Stimulated activated memory B cell treated with anti-CD40 and anti-IgM and Interleukin-4, amounts not matched to agents 10 μg/mL and 1 μg/mL and 100 μg/mL, for 72 hours (primary cell): ENCODE results near the gene NMT1.
A peak's percentile ranks its signal among the peaks of the same experiment; 100 is the strongest.
"Not testable (repeated sequence)": the region's sequence is repeated elsewhere in the genome, so short reads cannot be mapped to it uniquely, and the experiment has no call there.

ENCODE experiments used
- ATAC-seq: fragments of 150-1000 bp; cut with Tn5 transposase; 2 replicates; pipeline ENCODE4 v1.10.0; 2021
- H3K27ac Mint-ChIP-seq: one replicate; pipeline ENCODE4 v1.8.0; 2022; ENCODE audit warnings: mild to moderate bottlenecking, mixed read lengths
- H3K27me3 Mint-ChIP-seq: one replicate; pipeline ENCODE4 v1.8.0; 2022; ENCODE audit warnings: mixed read lengths
- H3K36me3 Mint-ChIP-seq: one replicate; pipeline ENCODE4 v1.8.0; 2022; ENCODE audit warnings: mixed read lengths
- H3K4me1 Mint-ChIP-seq: one replicate; pipeline ENCODE4 v1.8.0; 2022; ENCODE audit warnings: mixed read lengths
- H3K4me3 Mint-ChIP-seq: one replicate; pipeline ENCODE4 v1.8.0; 2022; ENCODE audit warnings: mild to moderate bottlenecking, moderate library complexity, mixed read lengths
- H3K9me3 Mint-ChIP-seq: one replicate; pipeline ENCODE4 v1.8.0; 2022; ENCODE audit warnings: mixed read lengths

NMT1 gene

DNA sequence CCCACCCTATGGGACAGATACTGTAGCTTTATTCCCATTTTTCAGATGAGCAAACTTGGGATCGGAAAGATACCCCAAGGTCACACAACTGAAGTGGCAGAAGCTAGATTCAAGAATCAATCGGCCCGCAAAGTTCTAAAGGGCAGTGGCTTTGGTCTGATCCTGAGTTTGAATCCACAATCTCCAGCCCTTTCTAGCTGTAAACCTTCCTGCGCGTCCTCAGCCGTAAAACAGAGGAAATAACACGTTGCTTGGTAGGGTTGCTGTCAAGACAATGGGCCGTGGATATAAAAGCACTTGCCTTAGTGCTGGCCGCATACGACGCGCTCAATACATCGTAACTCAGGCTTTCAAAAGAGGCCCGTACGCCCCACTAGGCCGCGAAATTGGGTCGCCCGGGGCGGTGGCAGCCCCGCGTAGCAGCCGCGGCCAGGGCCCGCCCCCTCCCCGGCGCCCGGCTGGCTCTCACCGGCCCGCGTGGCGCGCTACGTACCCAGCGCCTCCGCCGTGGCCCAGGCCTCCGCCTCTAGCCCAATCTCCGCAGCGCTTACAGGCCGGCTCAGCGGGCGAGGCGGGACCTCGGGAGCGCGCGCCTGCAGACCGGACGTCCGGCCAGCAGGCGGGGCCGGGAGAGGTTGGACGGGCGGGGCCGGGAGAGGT lies 9.9 kb upstream of the NMT1 start, which contains the start of gene DCAKD:
Gene DCAKD (minus strand): TSS at position 573 of the 660 bp plus-strand sequence. CDS start 16,747 bp downstream, outside the sequence.
- Mint-ChIP-seq H3K9me3 (no peaks in the 10 kb centered on the region), H3K4me3 (peak within 1 kb of the TSS; percentile 81), H3K36me3 (no peaks in the 10 kb centered on the region), H3K4me1 (peaks cover 35% of the 10 kb centered on the region), H3K27me3 (no peaks in the 10 kb centered on the region), H3K27ac (peak within 1 kb of the TSS; percentile 88)
- ATAC-seq: peak; percentile 99

DNA sequence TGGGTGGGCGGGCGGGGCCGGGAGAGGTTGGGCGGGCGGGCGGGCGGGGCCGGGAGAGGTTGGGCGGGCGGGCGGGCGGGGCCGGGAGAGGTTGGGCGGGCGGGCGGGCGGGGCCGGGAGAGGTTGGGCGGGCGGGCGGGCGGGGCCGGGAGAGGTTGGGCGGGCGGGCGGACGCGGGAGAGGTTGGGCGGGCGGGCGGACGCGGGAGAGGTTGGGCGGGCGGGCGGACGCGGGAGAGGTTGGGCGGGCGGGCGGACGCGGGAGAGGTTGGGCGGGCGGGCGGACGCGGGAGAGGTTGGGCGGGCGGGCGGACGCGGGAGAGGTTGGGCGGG lies 9.4 kb upstream of the NMT1 start:
- not testable (repeated sequence) for H3K27me3 Mint-ChIP-seq, H3K36me3 Mint-ChIP-seq, ATAC-seq, H3K9me3 Mint-ChIP-seq, H3K27ac Mint-ChIP-seq
- H3K4me3 Mint-ChIP-seq: peak overlapping the region; percentile 81
- H3K4me1 Mint-ChIP-seq: peaks cover 30% of the 10 kb centered on the region

DNA sequence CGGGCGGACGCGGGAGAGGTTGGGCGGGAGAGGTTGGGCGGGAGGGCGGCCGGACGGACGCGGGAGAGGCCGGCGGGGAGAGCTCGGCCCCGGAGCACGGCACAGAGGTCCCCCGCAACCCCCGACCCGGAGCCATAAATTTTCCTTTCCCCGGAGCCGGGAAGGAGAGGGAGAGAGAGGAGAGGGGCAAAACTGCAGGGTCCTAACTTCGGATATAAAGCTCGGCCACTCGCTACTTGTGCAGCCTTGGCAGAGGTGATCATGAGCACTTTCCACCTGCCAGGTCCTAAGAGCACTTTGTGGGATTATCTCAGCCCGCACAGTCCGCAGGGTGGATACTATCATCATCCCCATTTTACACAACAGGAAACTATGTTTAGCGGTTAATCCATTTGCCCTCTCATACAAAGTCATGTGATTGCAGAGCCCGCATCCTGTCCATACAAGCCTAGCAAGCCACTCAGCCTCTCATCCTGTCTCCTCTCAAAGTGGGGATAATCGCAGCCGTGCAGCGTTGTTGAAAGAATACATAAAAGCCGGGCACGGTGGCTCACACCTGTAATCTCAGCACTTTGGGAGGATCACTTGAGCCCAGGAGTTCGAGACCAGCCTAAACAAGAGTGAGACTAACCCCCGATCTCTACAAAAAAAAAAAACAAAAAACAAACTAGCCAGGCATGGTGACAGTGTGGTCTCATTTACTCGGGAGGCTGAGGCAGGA lies 8.9 kb upstream of the NMT1 start:
- Mint-ChIP-seq H3K36me3 (no peaks in the 10 kb centered on the region), H3K4me1 (peaks cover 31% of the 10 kb centered on the region), H3K9me3 (no peaks in the 10 kb centered on the region), H3K4me3 (peak overlapping the region; percentile 62), H3K27me3 (no peaks in the 10 kb centered on the region), H3K27ac (peak overlapping the region; percentile 19)
- ATAC-seq: peak; percentile 9

DNA sequence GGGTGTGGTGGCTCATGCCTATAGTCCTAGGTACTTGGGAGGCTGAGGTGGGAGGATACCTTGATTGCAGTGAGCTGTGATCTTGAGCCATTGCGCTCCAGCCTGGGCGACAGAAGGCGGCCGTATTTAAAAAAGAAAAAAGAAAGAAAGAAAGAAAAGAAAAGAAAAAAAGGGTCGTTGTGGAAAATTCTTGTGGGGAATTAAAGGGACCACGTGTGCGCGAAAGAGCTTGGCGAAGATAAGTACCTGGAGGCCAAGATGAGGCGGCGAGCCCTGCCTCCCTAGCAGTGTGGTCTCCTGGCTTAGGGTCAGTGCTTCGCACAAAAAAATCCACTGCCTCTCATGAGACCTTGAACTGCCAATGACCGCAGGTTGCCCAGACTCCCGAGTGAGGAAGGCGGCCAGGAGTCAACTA lies 728 bp upstream of the NMT1 start:
- H3K36me3 Mint-ChIP-seq: peaks cover 7% of the 10 kb centered on the region
- H3K4me3 Mint-ChIP-seq: peak overlapping the region; percentile 87
- peak overlapping the region; percentile 88 for H3K27ac Mint-ChIP-seq
- peaks cover 53% of the 10 kb centered on the region for H3K4me1 Mint-ChIP-seq
- H3K9me3 Mint-ChIP-seq: no peaks in the 10 kb centered on the region
- H3K27me3 Mint-ChIP-seq: no peaks in the 10 kb centered on the region
- ATAC-seq: no peak

DNA sequence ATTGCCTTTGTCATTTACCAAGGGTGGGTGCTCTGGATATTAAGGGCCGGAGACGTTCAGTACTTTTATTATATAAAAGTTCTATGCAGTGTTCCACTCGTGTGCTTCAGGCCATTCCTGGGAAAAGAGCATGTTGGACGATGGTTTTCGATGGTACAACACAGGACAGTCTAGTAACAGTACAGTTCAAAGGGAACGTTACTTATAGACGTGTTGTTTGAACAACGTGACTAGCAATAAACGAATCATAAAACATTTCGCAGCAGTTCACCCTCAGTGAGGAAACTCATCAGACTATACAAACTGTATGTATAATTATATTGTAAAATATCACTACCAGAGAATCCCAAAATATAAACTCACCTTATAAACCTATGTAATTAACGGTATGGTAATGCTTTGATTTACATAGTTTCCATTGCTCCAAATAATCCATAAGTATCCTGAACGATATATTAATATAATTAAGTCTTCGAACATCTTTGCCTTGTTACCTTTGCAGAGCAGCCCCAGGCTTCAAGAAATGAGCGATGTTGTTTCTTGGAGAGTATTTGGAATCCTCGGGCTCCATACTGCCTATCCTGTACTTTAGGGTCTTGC lies 589 bp downstream of the NMT1 start:
- Mint-ChIP-seq H3K9me3 (no peaks in the 10 kb centered on the region), H3K27me3 (no peaks in the 10 kb centered on the region), H3K27ac (peak overlapping the region; percentile 88), H3K4me1 (peaks cover 52% of the 10 kb centered on the region), H3K36me3 (peaks cover 7% of the 10 kb centered on the region), H3K4me3 (peak overlapping the region; percentile 87)
- ATAC-seq: no peak

DNA sequence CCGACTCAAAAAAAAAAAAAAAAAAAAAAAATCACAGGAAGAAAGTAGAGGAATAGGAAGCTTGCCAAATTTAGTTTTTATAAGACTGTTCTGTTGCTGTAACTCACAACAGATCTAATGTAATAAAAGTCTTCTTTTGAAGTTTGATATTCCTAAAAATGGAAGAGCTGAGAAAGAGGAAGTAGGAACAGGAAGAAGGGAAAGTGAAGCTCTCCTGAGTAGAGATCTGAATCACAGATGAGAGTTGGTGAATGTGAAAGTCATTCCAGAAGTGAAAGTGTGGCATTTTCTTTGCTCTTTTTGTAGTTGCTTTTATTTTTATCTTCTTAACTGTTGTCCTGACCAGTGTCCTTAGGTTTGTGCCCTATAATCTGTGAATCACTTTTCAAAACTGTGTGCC lies 2.1 kb downstream of the NMT1 start:
- H3K27ac Mint-ChIP-seq: peak overlapping the region; percentile 88
- ATAC-seq: no peak
- peak overlapping the region; percentile 87 for H3K4me3 Mint-ChIP-seq
- H3K4me1 Mint-ChIP-seq: peaks cover 49% of the 10 kb centered on the region
- H3K9me3 Mint-ChIP-seq: no peaks in the 10 kb centered on the region
- H3K27me3 Mint-ChIP-seq: no peaks in the 10 kb centered on the region
- H3K36me3 Mint-ChIP-seq: peaks cover 7% of the 10 kb centered on the region

DNA sequence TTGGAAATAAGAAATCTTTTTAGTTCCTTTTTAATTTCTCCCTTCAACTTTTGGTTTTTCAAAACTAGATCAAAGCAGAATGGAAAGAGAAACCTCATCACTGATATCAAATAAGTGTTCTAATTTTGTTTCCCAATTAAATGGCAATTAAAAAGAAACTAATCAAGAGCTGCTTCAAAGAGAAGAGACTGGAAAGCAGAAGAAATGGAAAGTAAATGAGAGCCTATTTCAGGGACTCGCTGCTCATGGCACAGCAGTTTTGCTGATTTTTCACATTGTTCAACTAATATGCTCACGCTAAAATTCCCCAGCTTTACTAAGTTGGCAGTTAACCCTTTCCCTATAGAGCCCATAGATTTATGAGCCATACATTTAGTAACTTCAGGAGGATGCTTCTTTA lies 6.5 kb downstream of the NMT1 start:
- no peaks in the 10 kb centered on the region for H3K27me3 Mint-ChIP-seq
- no peaks in the 10 kb centered on the region for H3K9me3 Mint-ChIP-seq
- no peak for ATAC-seq
- H3K4me1 Mint-ChIP-seq: peaks cover 26% of the 10 kb centered on the region
- peak overlapping the region; percentile 24 for H3K27ac Mint-ChIP-seq
- H3K36me3 Mint-ChIP-seq: peaks cover 15% of the 10 kb centered on the region
- no peak overlapping the region for H3K4me3 Mint-ChIP-seq

DNA sequence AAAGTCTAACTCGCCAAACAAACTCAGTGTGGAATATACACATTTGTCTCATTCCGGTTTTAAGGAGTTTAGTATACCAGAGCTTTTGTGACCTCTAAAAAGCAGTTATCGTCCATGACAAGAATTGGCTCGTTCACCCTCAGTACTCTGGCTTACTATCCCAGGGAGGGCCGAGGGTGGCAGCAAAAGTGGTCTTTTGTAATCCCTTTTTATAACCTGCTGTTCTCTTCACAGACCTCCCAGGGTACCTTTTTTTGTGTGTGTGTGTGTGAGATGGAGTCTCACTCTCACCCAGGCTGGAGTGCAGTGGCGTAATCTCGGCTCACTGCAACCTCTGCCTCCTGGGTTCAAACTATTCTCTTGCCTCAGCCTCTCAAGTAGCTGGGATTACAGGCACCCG lies 8.9 kb downstream of the NMT1 start:
- H3K27me3 Mint-ChIP-seq: no peaks in the 10 kb centered on the region
- no peaks in the 10 kb centered on the region for H3K9me3 Mint-ChIP-seq
- H3K4me1 Mint-ChIP-seq: peaks cover 16% of the 10 kb centered on the region
- ATAC-seq: no peak
- peaks cover 23% of the 10 kb centered on the region for H3K36me3 Mint-ChIP-seq
- no peak overlapping the region for H3K27ac Mint-ChIP-seq
- H3K4me3 Mint-ChIP-seq: no peak overlapping the region

DNA sequence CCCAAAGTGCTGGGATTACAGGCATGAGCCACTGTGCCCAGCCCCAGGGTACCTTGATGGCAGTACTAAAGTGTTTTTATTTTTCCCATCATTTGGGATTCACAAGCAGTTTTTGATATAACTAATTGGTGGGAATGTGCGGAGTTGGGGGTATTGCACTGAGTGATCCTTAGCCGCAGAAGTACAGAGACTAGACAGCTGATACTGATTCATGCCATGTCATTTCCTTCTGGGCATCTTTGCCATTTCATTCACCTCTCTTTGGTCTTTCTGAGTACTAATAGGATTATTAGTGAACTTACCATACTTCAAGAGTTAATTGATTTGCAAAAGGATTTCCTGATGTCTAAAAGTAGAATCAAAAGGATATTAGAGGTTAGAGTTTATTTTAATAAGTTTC lies 9.7 kb downstream of the NMT1 start:
- H3K36me3 Mint-ChIP-seq: peaks cover 23% of the 10 kb centered on the region
- no peak for ATAC-seq
- H3K9me3 Mint-ChIP-seq: no peaks in the 10 kb centered on the region

DNA sequence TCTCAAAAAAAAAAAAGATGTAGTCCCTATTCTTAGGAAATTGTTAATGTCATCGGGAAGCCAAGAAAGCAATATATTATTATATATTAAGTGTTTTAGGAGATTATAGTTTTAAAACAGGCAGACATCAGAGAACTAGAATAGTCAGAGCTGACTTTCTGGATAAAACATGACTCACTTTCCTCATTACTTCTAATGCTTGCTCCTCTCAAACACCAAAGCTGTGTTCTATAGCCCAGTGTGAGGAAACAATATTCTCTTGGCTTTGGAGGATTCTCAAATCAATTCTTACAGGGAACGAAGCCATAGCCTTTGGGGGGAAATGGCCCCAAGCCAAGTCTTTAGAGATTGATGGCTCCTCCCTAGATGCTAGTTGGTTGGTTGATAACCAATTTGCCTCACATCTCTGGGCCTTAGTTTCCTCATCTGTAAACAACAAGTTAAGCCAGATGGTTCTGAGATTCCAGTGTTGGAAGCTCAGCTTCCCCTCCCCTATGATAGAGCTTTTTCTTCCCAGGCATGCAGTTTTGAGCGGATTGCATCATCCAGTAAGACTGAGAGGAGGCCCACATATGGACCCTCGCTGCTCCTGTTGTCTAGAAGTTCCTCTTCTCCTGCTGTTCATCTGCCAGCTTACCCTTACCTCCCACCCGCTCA lies 12.4 kb downstream of the NMT1 start:
- ATAC-seq: no peak
- H3K4me1 Mint-ChIP-seq: peaks cover 42% of the 10 kb centered on the region
- H3K4me3 Mint-ChIP-seq: no peak overlapping the region
- H3K27me3 Mint-ChIP-seq: no peaks in the 10 kb centered on the region
- peaks cover 30% of the 10 kb centered on the region for H3K36me3 Mint-ChIP-seq
- no peak overlapping the region for H3K27ac Mint-ChIP-seq
- H3K9me3 Mint-ChIP-seq: no peaks in the 10 kb centered on the region

More for the DNA sequence above, 9.7 kb downstream of the NMT1 start:
- peak overlapping the region; percentile 14 for H3K27ac Mint-ChIP-seq
- H3K4me1 Mint-ChIP-seq: peaks cover 15% of the 10 kb centered on the region
- H3K4me3 Mint-ChIP-seq: no peak overlapping the region
- H3K27me3 Mint-ChIP-seq: no peaks in the 10 kb centered on the region

DNA sequence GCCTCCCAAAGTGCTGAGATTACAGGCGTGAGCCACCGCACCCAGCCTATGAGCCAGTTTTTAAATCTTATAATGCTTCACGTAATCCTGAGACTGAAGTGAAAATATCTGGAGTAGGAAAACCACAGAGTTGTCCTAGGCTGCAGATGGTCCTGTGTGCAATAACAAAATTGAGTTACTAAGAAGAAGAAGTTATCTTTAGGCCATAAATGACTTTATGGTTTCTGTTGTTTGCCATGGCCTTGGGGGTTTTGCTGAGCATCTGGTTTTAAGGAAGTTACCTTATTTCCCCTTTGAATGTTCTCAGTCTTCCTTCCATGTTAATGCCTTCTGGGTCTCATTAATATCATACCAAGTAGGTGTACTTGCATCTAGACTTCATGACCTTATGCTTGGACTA lies 16.5 kb downstream of the NMT1 start:
- no peaks in the 10 kb centered on the region for H3K9me3 Mint-ChIP-seq
- H3K4me3 Mint-ChIP-seq: peak overlapping the region; percentile 28
- H3K27me3 Mint-ChIP-seq: no peaks in the 10 kb centered on the region
- H3K36me3 Mint-ChIP-seq: peaks cover 37% of the 10 kb centered on the region
- H3K4me1 Mint-ChIP-seq: peaks cover 45% of the 10 kb centered on the region
- ATAC-seq: peak; percentile 88
- peak overlapping the region; percentile 81 for H3K27ac Mint-ChIP-seq

DNA sequence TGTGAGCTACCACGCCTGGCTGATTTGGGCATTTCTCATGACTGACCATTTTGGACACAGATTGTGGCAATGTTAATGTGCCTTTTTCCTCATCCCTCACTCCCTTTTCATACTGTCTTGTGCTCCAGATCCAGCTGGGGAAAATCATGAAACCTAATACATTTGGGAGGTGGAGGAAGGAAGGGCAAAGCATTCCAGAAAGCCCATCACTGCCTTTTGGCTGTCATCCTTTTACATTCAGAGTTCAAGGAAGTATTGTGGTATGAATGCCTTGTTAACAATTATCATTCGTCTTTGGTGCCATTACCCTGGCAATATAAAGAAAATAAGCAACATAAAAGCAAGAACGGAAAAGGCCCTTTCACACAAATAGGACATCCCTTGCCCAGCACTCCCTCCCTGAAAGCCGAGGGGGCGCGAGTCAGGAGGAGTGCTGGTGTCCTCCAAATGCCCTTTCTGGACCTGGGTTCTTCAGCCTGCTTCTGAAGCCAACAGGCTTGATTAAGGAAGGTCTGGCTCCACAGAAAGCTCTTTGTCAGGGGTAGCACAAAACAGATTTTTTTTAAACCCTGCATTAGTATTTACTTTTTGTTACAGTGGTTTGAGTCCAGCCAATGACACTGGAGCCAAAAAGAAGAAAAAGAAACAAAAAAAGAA lies 20.1 kb downstream of the NMT1 start:
- Mint-ChIP-seq H3K9me3 (no peaks in the 10 kb centered on the region), H3K36me3 (peaks cover 29% of the 10 kb centered on the region), H3K27me3 (no peaks in the 10 kb centered on the region), H3K27ac (peak overlapping the region; percentile 37), H3K4me1 (peaks cover 26% of the 10 kb centered on the region), H3K4me3 (no peak overlapping the region)
- no peak for ATAC-seq

DNA sequence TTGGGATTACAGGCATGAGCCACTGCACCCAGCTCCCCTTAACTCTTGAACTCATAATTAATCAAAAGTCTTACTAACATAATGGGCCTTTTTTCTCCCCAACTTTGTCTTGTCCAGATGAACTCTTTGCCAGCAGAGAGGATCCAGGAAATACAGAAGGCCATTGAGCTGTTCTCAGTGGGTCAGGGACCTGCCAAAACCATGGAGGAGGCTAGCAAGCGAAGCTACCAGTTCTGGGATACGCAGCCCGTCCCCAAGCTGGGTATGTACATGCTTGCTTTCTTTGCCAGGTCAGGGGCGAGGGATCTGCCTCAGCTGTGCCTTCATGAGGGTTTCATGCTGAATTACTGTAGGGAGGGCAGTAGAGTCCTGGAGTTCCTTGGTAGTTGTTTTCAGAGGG lies 25.3 kb downstream of the NMT1 start:
- no peak overlapping the region for H3K27ac Mint-ChIP-seq
- peaks cover 49% of the 10 kb centered on the region for H3K36me3 Mint-ChIP-seq
- H3K27me3 Mint-ChIP-seq: no peaks in the 10 kb centered on the region
- no peaks in the 10 kb centered on the region for H3K4me1 Mint-ChIP-seq
- no peak overlapping the region for H3K4me3 Mint-ChIP-seq
- H3K9me3 Mint-ChIP-seq: no peaks in the 10 kb centered on the region
- ATAC-seq: no peak

DNA sequence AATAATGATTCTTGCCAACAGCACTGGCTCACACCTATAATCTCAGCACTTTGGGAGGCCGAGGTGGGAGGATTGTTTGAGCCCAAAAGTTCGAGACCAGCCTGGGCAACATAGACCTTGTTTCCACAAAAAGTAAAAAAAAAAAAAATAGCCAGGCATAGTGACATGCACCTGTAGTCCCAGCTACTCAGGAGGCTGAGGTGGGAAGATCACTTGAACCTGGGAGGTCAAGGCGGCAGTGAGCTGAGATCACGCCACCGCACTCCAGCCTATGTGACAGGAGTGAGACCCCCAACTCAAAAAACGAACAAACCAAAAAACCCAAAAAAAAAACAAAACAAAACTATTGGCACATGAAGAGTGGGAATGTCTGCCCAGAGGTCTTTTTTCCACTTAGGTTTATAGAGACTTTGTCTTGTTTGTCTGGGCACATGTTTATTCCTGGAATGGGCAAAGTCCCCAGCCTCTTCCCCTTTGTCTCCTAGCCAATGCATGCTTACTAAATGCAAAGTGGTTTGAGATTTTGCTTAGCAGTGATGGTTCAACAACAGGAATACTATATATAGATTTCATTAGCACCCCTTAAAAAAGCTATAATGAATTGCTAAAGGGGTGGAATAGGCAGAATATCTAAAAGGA lies 25.9 kb downstream of the NMT1 start:
- Mint-ChIP-seq H3K4me1 (no peaks in the 10 kb centered on the region), H3K36me3 (peaks cover 49% of the 10 kb centered on the region), H3K4me3 (no peak overlapping the region), H3K27ac (no peak overlapping the region), H3K27me3 (no peaks in the 10 kb centered on the region), H3K9me3 (no peaks in the 10 kb centered on the region)
- ATAC-seq: no peak
